Naive thymus-derived CD8-positive, alpha-beta T cell (primary cell): Measurements from ENCODE around the gene ORAI3. TPM values are rescaled to one million over a fixed set of nuclear protein-coding genes. Genes with fewer than 3 reads are reported as not detected.

Source experiments
- ATAC-seq, 2 donors: fragments of 150-1000 bp; cut with Tn5 transposase in 1 of 2; sonication (Bioruptor Pico), chemical (Tn5 transposase) in 1 of 2; 1 replicate in 1 of 2; 2 replicates in 1 of 2; pipeline ENCODE4 v1.10.0; 2021; ENCODE audit warnings: mild to moderate bottlenecking in 2 of 2, moderate library complexity in 2 of 2
- POLR2A ChIA-PET: fragments of 350-600 bp; sonication (Branson Sonifier 250); formaldehyde crosslinking; loops from one replicate; lab custom pipeline; 2021; ENCODE audit warnings: antibody characterized with exemption; lab: Charles Lee
- DNase-seq, 10 donors: peaks; one replicate each; pipeline versions ENCODE4 v3.0.0 to v3.0.0-alpha.2; 2020 to 2022
- H3K27ac Mint-ChIP-seq, 10 donors: one replicate each; pipeline ENCODE4 v1.8.0; 2020 to 2022; ENCODE audit warnings: mild to moderate bottlenecking in 10 of 10, mixed read lengths in 10 of 10, moderate library complexity in 4 of 10, inconsistent platforms in 1 of 10
- H3K27me3 Mint-ChIP-seq, 5 donors: one replicate each; pipeline ENCODE4 v1.8.0; 2021 to 2022; ENCODE audit warnings: mixed read lengths in 5 of 5
- H3K36me3 Mint-ChIP-seq, 3 donors: one replicate each; pipeline ENCODE4 v1.8.0; 2020 to 2022; ENCODE audit warnings: mixed read lengths in 3 of 3, mild to moderate bottlenecking in 2 of 3, inconsistent platforms in 1 of 3
- H3K4me1 Mint-ChIP-seq, 4 donors: one replicate each; pipeline ENCODE4 v1.8.0; 2021 to 2022; ENCODE audit warnings: mixed read lengths in 4 of 4
- H3K4me3 Mint-ChIP-seq, 10 donors: one replicate each; pipeline ENCODE4 v1.8.0; 2020 to 2022; ENCODE audit warnings: mild to moderate bottlenecking in 10 of 10, mixed read lengths in 10 of 10, moderate library complexity in 6 of 10, inconsistent platforms in 1 of 10
- H3K9me3 Mint-ChIP-seq, 9 donors: one replicate each; pipeline ENCODE4 v1.8.0; 2020 to 2022; ENCODE audit warnings: mixed read lengths in 9 of 9, mild to moderate bottlenecking in 3 of 9, inconsistent platforms in 1 of 9, moderate library complexity in 1 of 9
- polyA plus RNA-seq, 3 donors: library from polyadenylated mRNA; unstranded; fragments of 300-500 nt; fragmentation: Illumina TruSeq; gene quantifications; one replicate each; pipeline ENCODE4 v1.2.3, GENCODE V29; 2021
- total RNA-seq, 8 experiments: library from RNA in 2 of 8; stranded (reverse) in 2 of 8; gene quantifications; one replicate each; pipeline ENCODE4 v1.2.3 and lab custom pipeline; 2021 to 2026

Gene ORAI3
- total and polyA plus RNA-seq, 5 experiments from 2014 or later, result 15.2 to 20.8 (median 16.0) TPM

- peak overlapping the region in 3 of 10 donors; percentile 45 to 87 (median 58) for H3K4me3 Mint-ChIP-seq
- no peaks in the 10 kb centered on the region for H3K9me3 Mint-ChIP-seq
- no peaks in the 10 kb centered on the region for H3K27me3 Mint-ChIP-seq
- no peaks in the 10 kb centered on the region for H3K36me3 Mint-ChIP-seq
- peaks cover 14 to 32% (median 23%) of the 10 kb centered on the region in 4 donors for H3K4me1 Mint-ChIP-seq
- H3K27ac Mint-ChIP-seq, result peak overlapping the region in 2 of 10 donors; percentile 9 to 33
- no peak for ATAC-seq
- no peak for DNase-seq
- POLR2A ChIA-PET, result interaction anchor here (1.2 to 2.0 kb wide), 2 partner anchors 16 to 508 kb away, joined by 3 to 8 read pairs; partner anchors contain the start of gene ARMC5
These were observed 2.3 kb downstream of the ORAI3 start for GRCh38 chr16:30951193-30951592.

GRCh38 chr16:30951750-30952149, 2.9 kb downstream of the ORAI3 start:
- Mint-ChIP-seq H3K4me1 (peaks cover 12 to 33% (median 24%) of the 10 kb centered on the region in 4 donors), H3K27me3 (no peaks in the 10 kb centered on the region), H3K36me3 (no peaks in the 10 kb centered on the region), H3K9me3 (no peaks in the 10 kb centered on the region), H3K4me3 (peak overlapping the region in 4 of 10 donors; percentile 22 to 59 (median 36)), H3K27ac (peak overlapping the region in 3 of 10 donors; percentile 33 to 77 (median 65))
- POLR2A ChIA-PET, result no interaction called here
- DNase-seq (no peak), ATAC-seq (no peak)

GRCh38 chr16:30953111-30953510, 4.2 kb downstream of the ORAI3 start:
- H3K4me3 Mint-ChIP-seq, result no peak overlapping the region
- ATAC-seq (no peak), DNase-seq (no peak)
- POLR2A ChIA-PET, result interaction anchor here (0.6 to 2.9 kb wide), 4 partner anchors 11 to 490 kb away, joined by 3 to 10 read pairs (median 3); partner anchors contain the start of gene FUS
- no peaks in the 10 kb centered on the region for H3K36me3 Mint-ChIP-seq
- peaks cover 0 to 2% (median 0%) of the 10 kb centered on the region in 5 donors for H3K27me3 Mint-ChIP-seq
- H3K4me1 Mint-ChIP-seq, result peaks cover 12 to 36% (median 26%) of the 10 kb centered on the region in 4 donors
- no peak overlapping the region for H3K27ac Mint-ChIP-seq
- no peaks in the 10 kb centered on the region for H3K9me3 Mint-ChIP-seq

- Mint-ChIP-seq H3K36me3 (no peaks in the 10 kb centered on the region), H3K27me3 (peaks cover 0 to 2% (median 0%) of the 10 kb centered on the region in 5 donors), H3K4me3 (peak overlapping the region in 1 of 10 donors; percentile 7), H3K4me1 (peaks cover 14 to 38% (median 30%) of the 10 kb centered on the region in 4 donors), H3K9me3 (no peaks in the 10 kb centered on the region), H3K27ac (peak overlapping the region in 1 of 10 donors; percentile 44)
- DNase-seq (peak; percentile 43 to 75 (median 53)), ATAC-seq (peak in 1 of 2 donors; percentile 15)
- POLR2A ChIA-PET, result interaction anchor here (0.5 to 2.9 kb wide), 5 partner anchors 11 to 490 kb away, joined by 3 to 10 read pairs (median 3); partner anchors contain the start of gene FUS
These were observed 4.8 kb downstream of the ORAI3 start for GRCh38 chr16:30953511-30954124.

- peaks cover 15 to 43% (median 37%) of the 10 kb centered on the region in 4 donors for H3K4me1 Mint-ChIP-seq
- POLR2A ChIA-PET, result interaction anchor here (0.6 to 2.9 kb wide), 3 partner anchors 13 to 247 kb away, joined by 3 to 10 read pairs (median 4); no protein-coding TSS in a partner anchor
These were observed 6.1 kb downstream of the ORAI3 start for GRCh38 chr16:30954993-30955392.

GRCh38 chr16:30956601-30957455, 8.0 kb downstream of the ORAI3 start:
- peaks cover 19 to 40% (median 35%) of the 10 kb centered on the region in 4 donors for H3K4me1 Mint-ChIP-seq
- no peaks in the 10 kb centered on the region for H3K9me3 Mint-ChIP-seq
- ATAC-seq (peak; percentile 56 to 61), DNase-seq (peak; percentile 65 to 87 (median 80))
- peak overlapping the region; percentile 97 to 99 (median 98) for H3K27ac Mint-ChIP-seq
- POLR2A ChIA-PET, result interaction anchor here (0.8 to 2.7 kb wide), 8 partner anchors 8 to 917 kb away, joined by 3 to 13 read pairs (median 5); partner anchors contain the start of genes FBXL19, KAT8, ORAI3 and ZNF267
- peak overlapping the region; percentile 89 to 99 (median 95) for H3K4me3 Mint-ChIP-seq
- peaks cover 0 to 2% (median 0%) of the 10 kb centered on the region in 5 donors for H3K27me3 Mint-ChIP-seq
- peaks cover 0 to 27% (median 7%) of the 10 kb centered on the region in 3 donors for H3K36me3 Mint-ChIP-seq

More at GRCh38 chr16:30954993-30955392, 6.1 kb downstream of the ORAI3 start:
- no peaks in the 10 kb centered on the region for H3K9me3 Mint-ChIP-seq
- peaks cover 0 to 9% (median 3%) of the 10 kb centered on the region in 3 donors for H3K36me3 Mint-ChIP-seq
- H3K27ac Mint-ChIP-seq, result peak overlapping the region in 2 of 10 donors; percentile 14 to 57
- peak overlapping the region in 1 of 10 donors; percentile 58 for H3K4me3 Mint-ChIP-seq
- peaks cover 0 to 2% (median 0%) of the 10 kb centered on the region in 5 donors for H3K27me3 Mint-ChIP-seq
- DNase-seq (no peak), ATAC-seq (no peak)

GRCh38 chr16:30957456-30958174, 8.7 kb downstream of the ORAI3 start, which contains the start of gene SETD1A:
Gene SETD1A, plus strand, starts transcription at chr16:30957754. Its CDS starts 978 bp downstream, at chr16:30958732.
- peak within 1 kb of the TSS; percentile 97 to 99 (median 98) for H3K27ac Mint-ChIP-seq
- ATAC-seq, result peak; percentile 85 to 89
- POLR2A ChIA-PET, result interaction anchor here (0.8 to 2.7 kb wide), 8 partner anchors 8 to 916 kb away, joined by 3 to 13 read pairs (median 5); partner anchors contain the start of genes FBXL19, KAT8, ORAI3 and ZNF267
- peak within 1 kb of the TSS; percentile 89 to 99 (median 95) for H3K4me3 Mint-ChIP-seq
- peaks cover 0 to 35% (median 10%) of the 10 kb centered on the region in 3 donors for H3K36me3 Mint-ChIP-seq
- peak; percentile 91 to 99 (median 98) for DNase-seq
- peaks cover 0 to 2% (median 0%) of the 10 kb centered on the region in 5 donors for H3K27me3 Mint-ChIP-seq
- H3K4me1 Mint-ChIP-seq, result peaks cover 21 to 40% (median 36%) of the 10 kb centered on the region in 4 donors
- H3K9me3 Mint-ChIP-seq, result no peaks in the 10 kb centered on the region

GRCh38 chr16:30958175-30959079, 9.6 kb downstream of the ORAI3 start:
- H3K4me3 Mint-ChIP-seq, result peak overlapping the region; percentile 82 to 94 (median 88)
- ATAC-seq (peak; percentile 37 to 41), DNase-seq (peak in 1 of 10 donors; percentile 58)
- H3K27ac Mint-ChIP-seq, result peak overlapping the region; percentile 89 to 95 (median 94)
- peaks cover 0 to 2% (median 0%) of the 10 kb centered on the region in 5 donors for H3K27me3 Mint-ChIP-seq
- H3K9me3 Mint-ChIP-seq, result no peaks in the 10 kb centered on the region
- peaks cover 0 to 43% (median 10%) of the 10 kb centered on the region in 3 donors for H3K36me3 Mint-ChIP-seq
- H3K4me1 Mint-ChIP-seq, result peaks cover 22 to 43% (median 34%) of the 10 kb centered on the region in 4 donors
- POLR2A ChIA-PET, result interaction anchor here (0.7 to 2.7 kb wide), 11 partner anchors 8 to 502 kb away, joined by 3 to 13 read pairs (median 4); partner anchors contain the start of genes FBXL19, KAT8, ORAI3 and STX4

GRCh38 chr16:30961384-30961783, 12.5 kb downstream of the ORAI3 start:
- H3K9me3 Mint-ChIP-seq, result no peaks in the 10 kb centered on the region
- POLR2A ChIA-PET, result interaction anchor here (0.7 kb wide), 1 partner anchor 19 kb away, joined by 4 read pairs; no protein-coding TSS in a partner anchor
- ATAC-seq (no peak), DNase-seq (no peak)
- peaks cover 0 to 2% (median 0%) of the 10 kb centered on the region in 5 donors for H3K27me3 Mint-ChIP-seq
- H3K4me1 Mint-ChIP-seq, result peaks cover 26 to 38% (median 31%) of the 10 kb centered on the region in 4 donors
- no peak overlapping the region for H3K4me3 Mint-ChIP-seq
- H3K27ac Mint-ChIP-seq, result no peak overlapping the region
- peaks cover 0 to 68% (median 12%) of the 10 kb centered on the region in 3 donors for H3K36me3 Mint-ChIP-seq

- no peaks in the 10 kb centered on the region for H3K9me3 Mint-ChIP-seq
- no peak for DNase-seq
- H3K4me3 Mint-ChIP-seq, result no peak overlapping the region
- no peak for ATAC-seq
- peaks cover 17 to 31% (median 27%) of the 10 kb centered on the region in 4 donors for H3K4me1 Mint-ChIP-seq
- H3K27me3 Mint-ChIP-seq, result no peaks in the 10 kb centered on the region
- peak overlapping the region in 1 of 10 donors; percentile 40 for H3K27ac Mint-ChIP-seq
- peaks cover 0 to 89% (median 23%) of the 10 kb centered on the region in 3 donors for H3K36me3 Mint-ChIP-seq
- POLR2A ChIA-PET, result no interaction called here
These were observed 15.2 kb downstream of the ORAI3 start for GRCh38 chr16:30963925-30964511.
